IMR-90 (cell line): ENCODE results near the gene ERMARD. TPM values are rescaled to one million over a fixed set of nuclear protein-coding genes. Genes with fewer than 3 reads are reported as not detected.
"Not testable (repeated sequence)": the region's sequence is repeated elsewhere in the genome, so short reads cannot be mapped to it uniquely, and the experiment has no call there.

Source experiments
- ATAC-seq: fragments of 200-7000 bp; cut with Tn5 transposase; 2 replicates; pipeline ENCODE4 v1.9.1; 2020; ENCODE audit warnings: low read depth, mild to moderate bottlenecking, moderate library complexity
- BruUV-seq: library from RNA; stranded (reverse); fragments of 400-500 nt; replicated peaks from 2 replicates; lab custom pipeline; 2021; lab: Mats Ljungman, UMichigan
- CTCF ChIA-PET: fragments of 300-600 bp; formaldehyde crosslinking; extraction: SDS; loops from one replicate; lab custom pipeline; 2021; ENCODE audit warnings: antibody characterized with exemption; lab: Yijun Ruan, JAX
- POLR2A ChIA-PET: fragments of 300-600 bp; sonication (Branson Sonifier 250); formaldehyde crosslinking; loops from one replicate; lab custom pipeline; 2022; ENCODE audit warnings: antibody characterized with exemption; ENCODE audit not compliant: unreplicated experiment; lab: Charles Lee
- DNase-seq: peaks from one replicate; pipeline ENCODE4 v3.0.0; 2013
- H2AFZ ChIP-seq: replicated peaks from 2 replicates; pipeline ENCODE3; 2013; ENCODE audit warnings: low read length, mild to moderate bottlenecking; ENCODE audit not compliant: poor library complexity
- H2AK5ac ChIP-seq: 2 replicates; pipeline ENCODE4 v1.6.1; 2013; ENCODE audit warnings: low read depth, low read length, inconsistent platforms
- H2AK9ac ChIP-seq: replicated peaks from 2 replicates; pipeline ENCODE3; 2013; ENCODE audit warnings: mild to moderate bottlenecking, low read depth, low read length, moderate library complexity; ENCODE audit not compliant: poor library complexity
- H2BK120ac ChIP-seq: 2 replicates; pipeline ENCODE4 v1.6.1; 2013; ENCODE audit warnings: low read depth, low read length, inconsistent platforms
- H2BK15ac ChIP-seq: 3 replicates; pipeline ENCODE4 v1.6.1; 2013; ENCODE audit warnings: low read depth, low read length, inconsistent platforms
- H2BK20ac ChIP-seq: 2 replicates; pipeline ENCODE4 v1.6.1; 2013; ENCODE audit warnings: low read depth, mild to moderate bottlenecking, inconsistent platforms, low read length, moderate library complexity
- H2BK5ac ChIP-seq: 2 replicates; pipeline ENCODE4 v1.6.1; 2013; ENCODE audit warnings: mild to moderate bottlenecking, low read depth, low read length, inconsistent platforms; ENCODE audit not compliant: poor library complexity, severe bottlenecking
- H3K14ac ChIP-seq: replicated peaks from 2 replicates; pipeline ENCODE4 v1.6.1; 2013; ENCODE audit warnings: low read depth, low read length, inconsistent platforms
- H3K18ac ChIP-seq: 2 replicates; pipeline ENCODE4 v1.6.1; 2013; ENCODE audit warnings: low read depth, low read length, control low read depth
- H3K23ac ChIP-seq: 2 replicates; pipeline ENCODE4 v1.6.1; 2013; ENCODE audit warnings: low read depth, low read length, inconsistent platforms
- H3K27ac ChIP-seq: 2 replicates; pipeline ENCODE4 v1.5.1; 2013; ENCODE audit warnings: mild to moderate bottlenecking, control low read depth, low read length; ENCODE audit not compliant: insufficient read depth
- H3K27me3 ChIP-seq: 2 replicates; pipeline ENCODE4 v1.6.1; 2013; ENCODE audit warnings: low read length; ENCODE audit not compliant: control insufficient read depth, insufficient read depth
- H3K36me3 ChIP-seq: 2 replicates; pipeline ENCODE4 v1.6.1; 2013; ENCODE audit warnings: low read length, mixed read lengths; ENCODE audit not compliant: control insufficient read depth, insufficient read depth
- H3K4ac ChIP-seq: 2 replicates; pipeline ENCODE4 v1.6.1; 2013; ENCODE audit warnings: low read depth, low read length, inconsistent platforms
- H3K4me1 ChIP-seq: 2 replicates; pipeline ENCODE4 v1.6.1; 2013; ENCODE audit warnings: low read length, mixed read lengths; ENCODE audit not compliant: control insufficient read depth, insufficient read depth
- H3K4me2 ChIP-seq: 2 replicates; pipeline ENCODE4 v1.6.1; 2013; ENCODE audit warnings: low read depth, mild to moderate bottlenecking, control low read depth, low read length, moderate library complexity
- H3K4me3 ChIP-seq: 2 replicates; pipeline ENCODE4 v1.5.1; 2013; ENCODE audit warnings: low read depth, mild to moderate bottlenecking, control low read depth, low read length, moderate library complexity; ENCODE audit not compliant: insufficient read depth
- H3K56ac ChIP-seq: 2 replicates; pipeline ENCODE4 v1.6.1; 2013; ENCODE audit warnings: low read length, inconsistent platforms; ENCODE audit not compliant: insufficient read depth; ENCODE audit errors: extremely low read depth
- H3K79me1 ChIP-seq, 2 experiments: 2 replicates each; pipeline ENCODE4 v1.6.1; 2013; ENCODE audit warnings: low read length in 2 of 2, inconsistent platforms in 1 of 2, low read depth in 1 of 2
- H3K9ac ChIP-seq: 2 replicates; pipeline ENCODE4 v1.6.1; 2013; ENCODE audit warnings: low read depth, low read length, control low read depth
- H3K9me1 ChIP-seq: 2 replicates; pipeline ENCODE4 v1.6.1; 2013; ENCODE audit warnings: low read length, inconsistent platforms; ENCODE audit not compliant: insufficient read depth
- H3K9me3 ChIP-seq: 2 replicates; pipeline ENCODE4 v1.6.1; 2013; ENCODE audit warnings: low read length; ENCODE audit not compliant: control insufficient read depth, insufficient read depth
- H4K20me1 ChIP-seq: 2 replicates; pipeline ENCODE4 v1.6.1; 2013; ENCODE audit warnings: low read length, inconsistent platforms; ENCODE audit not compliant: insufficient read depth
- H4K5ac ChIP-seq: 2 replicates; pipeline ENCODE4 v1.6.1; 2013; ENCODE audit warnings: mild to moderate bottlenecking, low read depth, low read length, control low read depth
- H4K8ac ChIP-seq, 2 experiments: 2 replicates each; pipeline ENCODE4 v1.6.1; 2013; ENCODE audit warnings: low read depth in 2 of 2, low read length in 2 of 2, control low read depth in 1 of 2, inconsistent platforms in 1 of 2
- H4K91ac ChIP-seq: 2 replicates; pipeline ENCODE4 v1.6.1; 2013; ENCODE audit warnings: low read depth, low read length, inconsistent platforms; ENCODE audit not compliant: insufficient read depth
- CEBPB ChIP-seq: IDR thresholded peaks from 2 replicates; pipeline ENCODE4 v1.6.1; 2012; ENCODE audit warnings: low read depth, low read length, improper control_type of control experiment
- WGBS, 2 experiments: methylation state at CpG; one replicate each; pipeline versions ENCODE4 v1.1.5 to v1.1.7; 2013; ENCODE audit warnings: missing lambda C conversion rate in 2 of 2; ENCODE audit not compliant: insufficient read length in 1 of 2; ENCODE audit errors: extremely low coverage in 2 of 2; 5-methylcytosine and 5-hydroxymethylcytosine counted together
- dilution Hi-C: fragments of 300-500 bp; cut with HindIII; formaldehyde crosslinking; loops from one replicate; pipeline ENCODE4 v1.14.3; 2018; ENCODE audit warnings: low sequenced_read_pairs; ENCODE audit not compliant: unreplicated experiment
- in situ Hi-C: fragments of 300-500 bp; cut with MboI; formaldehyde crosslinking; loops from 3 replicates; pipeline ENCODE4 v1.14.3; 2019; ENCODE audit warnings: low sequenced_read_pairs, inconsistent platforms, mixed read lengths
- intact Hi-C: fragments of 100-400 bp; cut with micrococcal nuclease; formaldehyde crosslinking; loops from 2 replicates; pipeline ENCODE4 v1.10.0; 2022
- polyA plus RNA-seq, 3 experiments: library from polyadenylated mRNA; depleted of rRNA; stranded (reverse); fragments of >200 nt; gene quantifications; 2 replicates each; pipeline ENCODE4 v1.2.3, GENCODE V29; 2012; ENCODE audit warnings: low replicate concordance in 1 of 3
- total RNA-seq: library from RNA; depleted of rRNA; stranded (reverse); fragments of >200 nt; gene quantifications from 2 replicates; pipeline ENCODE4 v1.2.3, GENCODE V29; 2012

ERMARD gene
- total and polyA plus RNA-seq, 2 of the 4 experiments (the other 2 are of a cell fraction), result 15.1 to 25.4 TPM

- TF ChIP-seq CEBPB, result 0 out of 2 replicates have a peak, but pooled peaks have one; percentile 16
- H3K27me3 ChIP-seq, DNase-seq, BruUV-seq, H3K79me1 ChIP-seq, H4K20me1 ChIP-seq, H3K9me1 ChIP-seq, H2AFZ ChIP-seq, in situ Hi-C loops, ATAC-seq, POLR2A ChIA-PET, H3K4me3 ChIP-seq, H2AK9ac ChIP-seq, dilution Hi-C loops, H2BK15ac ChIP-seq, H3K9me3 ChIP-seq: not testable (repeated sequence)
- Histone ChIP-seq H3K36me3 (peaks cover 38% of the 10 kb centered on the region), H3K4me2 (peak overlapping the region; percentile 30), H3K9ac (peak overlapping the region; percentile 72), H3K56ac (peak overlapping the region; percentile 67; the same call in 1 of the 2 replicates), H2BK120ac (peak overlapping the region; percentile 90), H4K8ac (peak overlapping the region; percentile 48 to 68; a peak in 3 of 4 replicates), H3K4me1 (peaks cover 21% of the 10 kb centered on the region), H3K4ac (peak overlapping the region; percentile 87), H3K14ac (peak overlapping the region; percentile 77; the same call in 1 of the 2 replicates), H3K27ac (peak overlapping the region; percentile 85; the same call in 1 of the 2 replicates), H2BK5ac (peak overlapping the region; percentile 72), H3K23ac (peak overlapping the region; percentile 61; the same call in 1 of the 2 replicates), H2BK20ac (peak overlapping the region; percentile 85), H2AK5ac (peak overlapping the region; percentile 89; the same call in 1 of the 2 replicates), H4K5ac (peak overlapping the region; percentile 96), H4K91ac (peak overlapping the region; percentile 82), H3K18ac (peak overlapping the region; percentile 98)
- intact Hi-C loops, result loop anchor here (1.0 kb wide), 2 partner anchors 16 to 42 kb away; no protein-coding TSS in a partner anchor
- CTCF ChIA-PET, result interaction anchor here (0.9 to 1.3 kb wide), 2 partner anchors 15 to 24 kb away, joined by 3 to 4 read pairs; no protein-coding TSS in a partner anchor
- WGBS, 2 experiments, result 90% methylated on average over 3 of the region's 10 CpGs; no CpG with 5 or more reads in 1 of the 2 experiments
These were observed 14.4 kb downstream of the ERMARD start for GRCh38 chr6:169765789-169766188.
